Activated B cell treated with CpG ODN at 0.5 μM for 24 hours (primary cell): ENCODE measurements around the gene CDK5R2. TPM values are rescaled to one million over a fixed set of nuclear protein-coding genes. Genes with fewer than 3 reads are reported as not detected.

Source experiments
- ATAC-seq: fragments of 200-7000 bp; cut with Tn5 transposase; one replicate; pipeline ENCODE4 v1.10.0; 2021; ENCODE audit warnings: low read depth, mild to moderate bottlenecking, moderate library complexity
- CTCF ChIA-PET: fragments of 350-600 bp; sonication (Branson Sonifier 250); formaldehyde crosslinking; loops from one replicate; lab custom pipeline; 2021; ENCODE audit warnings: antibody characterized with exemption; lab: Charles Lee
- POLR2A ChIA-PET: fragments of 350-600 bp; sonication (Branson Sonifier 250); formaldehyde crosslinking; loops from one replicate; lab custom pipeline; 2021; ENCODE audit warnings: antibody characterized with exemption; lab: Charles Lee
- DNase-seq: peaks from one replicate; pipeline ENCODE4 v3.0.0; 2022
- H3K27ac Mint-ChIP-seq: one replicate; pipeline ENCODE4 v1.8.0; 2020; ENCODE audit warnings: mixed read lengths
- H3K27me3 Mint-ChIP-seq: one replicate; pipeline ENCODE4 v1.8.0; 2021; ENCODE audit warnings: mixed read lengths
- H3K36me3 Mint-ChIP-seq: one replicate; pipeline ENCODE4 v1.8.0; 2021; ENCODE audit warnings: low read depth, mixed read lengths
- H3K4me1 Mint-ChIP-seq: one replicate; pipeline ENCODE4 v1.8.0; 2021; ENCODE audit warnings: mixed read lengths
- H3K4me3 Mint-ChIP-seq: one replicate; pipeline ENCODE4 v1.8.0; 2020; ENCODE audit warnings: mild to moderate bottlenecking, mixed read lengths
- H3K9me3 Mint-ChIP-seq: one replicate; pipeline ENCODE4 v1.8.0; 2020; ENCODE audit warnings: mixed read lengths
- intact Hi-C: fragments of 100-400 bp; cut with micrococcal nuclease; formaldehyde crosslinking; loops from one replicate; pipeline ENCODE4 v1.15.1; 2024
- total RNA-seq: library from RNA; stranded (reverse); gene quantifications from 2 replicates; pipeline ENCODE4 v1.2.3, GENCODE V29; 2022
- TF ChIP-seq, protein P1 (sequence below): fragments of 200-600 bp; IDR thresholded peaks from one replicate; pipeline ENCODE4 v1.8.0; 2022; ENCODE audit warnings: antibody characterized with exemption, mild to moderate bottlenecking

Gene CDK5R2
- total RNA-seq, 1 donor from 2014 or later: not detected

GRCh38 chr2:218999021-218999880 lies 39.8 kb downstream of the CDK5R2 start:
- no peak for ATAC-seq

DNA sequence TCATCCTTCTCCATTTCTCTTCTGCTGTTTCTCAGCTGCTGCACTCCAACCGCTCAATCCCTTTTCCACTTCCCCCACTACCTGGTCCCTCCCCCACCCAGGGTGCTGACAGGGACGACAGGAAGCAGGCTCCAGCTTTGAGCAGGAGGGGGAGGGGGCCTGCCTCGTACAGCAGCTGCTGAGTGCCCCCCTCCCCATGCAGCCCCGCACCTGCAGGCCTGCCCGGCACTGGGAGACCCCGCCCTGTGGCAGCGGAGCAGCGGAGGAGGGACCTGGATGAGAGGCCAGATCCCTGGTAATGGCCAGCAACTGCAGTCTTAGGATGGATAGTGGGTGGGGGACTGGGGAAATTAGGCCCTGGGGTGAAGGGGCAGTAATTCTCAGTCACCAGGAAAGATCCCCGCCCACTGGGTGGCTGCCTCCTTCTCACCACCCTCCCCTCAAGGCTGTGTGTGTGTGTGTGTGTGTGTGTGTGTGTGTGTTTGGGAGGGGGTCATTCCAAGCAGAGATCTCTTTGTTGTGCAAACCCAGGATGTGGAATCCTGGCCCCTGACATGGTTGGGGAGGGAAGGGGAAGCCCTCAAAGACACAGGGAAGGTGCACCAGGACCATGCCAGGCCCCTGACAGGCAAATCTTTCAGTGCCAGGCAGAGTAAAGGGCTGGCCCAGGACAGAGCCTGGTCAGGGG lies 40.6 kb downstream of the CDK5R2 start:
- CTCF ChIA-PET: no interaction called here
- intact Hi-C loops: loop anchor here (5.0 kb wide), 1 partner anchor 57 kb away; no protein-coding TSS in a partner anchor
- peaks cover 31% of the 10 kb centered on the region for H3K4me1 Mint-ChIP-seq

More at GRCh38 chr2:218999021-218999880, 39.8 kb downstream of the CDK5R2 start:
- intact Hi-C loops: loop anchor here (5.0 kb wide), 1 partner anchor 58 kb away; no protein-coding TSS in a partner anchor
- no peak overlapping the region for H3K4me3 Mint-ChIP-seq
- peaks cover 65% of the 10 kb centered on the region for H3K27me3 Mint-ChIP-seq
- TF ChIP-seq, protein P1, sequence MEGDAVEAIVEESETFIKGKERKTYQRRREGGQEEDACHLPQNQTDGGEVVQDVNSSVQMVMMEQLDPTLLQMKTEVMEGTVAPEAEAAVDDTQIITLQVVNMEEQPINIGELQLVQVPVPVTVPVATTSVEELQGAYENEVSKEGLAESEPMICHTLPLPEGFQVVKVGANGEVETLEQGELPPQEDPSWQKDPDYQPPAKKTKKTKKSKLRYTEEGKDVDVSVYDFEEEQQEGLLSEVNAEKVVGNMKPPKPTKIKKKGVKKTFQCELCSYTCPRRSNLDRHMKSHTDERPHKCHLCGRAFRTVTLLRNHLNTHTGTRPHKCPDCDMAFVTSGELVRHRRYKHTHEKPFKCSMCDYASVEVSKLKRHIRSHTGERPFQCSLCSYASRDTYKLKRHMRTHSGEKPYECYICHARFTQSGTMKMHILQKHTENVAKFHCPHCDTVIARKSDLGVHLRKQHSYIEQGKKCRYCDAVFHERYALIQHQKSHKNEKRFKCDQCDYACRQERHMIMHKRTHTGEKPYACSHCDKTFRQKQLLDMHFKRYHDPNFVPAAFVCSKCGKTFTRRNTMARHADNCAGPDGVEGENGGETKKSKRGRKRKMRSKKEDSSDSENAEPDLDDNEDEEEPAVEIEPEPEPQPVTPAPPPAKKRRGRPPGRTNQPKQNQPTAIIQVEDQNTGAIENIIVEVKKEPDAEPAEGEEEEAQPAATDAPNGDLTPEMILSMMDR: no peak
- no peaks in the 10 kb centered on the region for H3K36me3 Mint-ChIP-seq
- DNase-seq: no peak
- ChIA-PET CTCF (interaction anchor here (1.8 kb wide), 1 partner anchor 19 kb away, joined by 3 read pairs; no protein-coding TSS in a partner anchor), POLR2A (no interaction called here)
- no peaks in the 10 kb centered on the region for H3K9me3 Mint-ChIP-seq
- peaks cover 31% of the 10 kb centered on the region for H3K4me1 Mint-ChIP-seq
- H3K27ac Mint-ChIP-seq: no peak overlapping the region

GRCh38 chr2:219000569-219000960 lies 41.1 kb downstream of the CDK5R2 start:
- POLR2A ChIA-PET: no interaction called here
- H3K36me3 Mint-ChIP-seq: no peaks in the 10 kb centered on the region
- H3K4me1 Mint-ChIP-seq: peaks cover 29% of the 10 kb centered on the region
- H3K27ac Mint-ChIP-seq: no peak overlapping the region
- H3K4me3 Mint-ChIP-seq: peak overlapping the region; percentile 15
- ATAC-seq: no peak
- no peaks in the 10 kb centered on the region for H3K9me3 Mint-ChIP-seq
- intact Hi-C loops: no loop called here
- peaks cover 65% of the 10 kb centered on the region for H3K27me3 Mint-ChIP-seq
- DNase-seq: no peak
- TF ChIP-seq, protein P1: no peak
- CTCF ChIA-PET: no interaction called here

More for the DNA sequence above, 40.6 kb downstream of the CDK5R2 start:
- no peak overlapping the region for H3K27ac Mint-ChIP-seq
- no peaks in the 10 kb centered on the region for H3K9me3 Mint-ChIP-seq
- no peak for ATAC-seq
- no peaks in the 10 kb centered on the region for H3K36me3 Mint-ChIP-seq
- POLR2A ChIA-PET: no interaction called here
- DNase-seq: no peak
- H3K4me3 Mint-ChIP-seq: no peak overlapping the region
- H3K27me3 Mint-ChIP-seq: peaks cover 65% of the 10 kb centered on the region
- TF ChIP-seq, protein P1: no peak

DNA sequence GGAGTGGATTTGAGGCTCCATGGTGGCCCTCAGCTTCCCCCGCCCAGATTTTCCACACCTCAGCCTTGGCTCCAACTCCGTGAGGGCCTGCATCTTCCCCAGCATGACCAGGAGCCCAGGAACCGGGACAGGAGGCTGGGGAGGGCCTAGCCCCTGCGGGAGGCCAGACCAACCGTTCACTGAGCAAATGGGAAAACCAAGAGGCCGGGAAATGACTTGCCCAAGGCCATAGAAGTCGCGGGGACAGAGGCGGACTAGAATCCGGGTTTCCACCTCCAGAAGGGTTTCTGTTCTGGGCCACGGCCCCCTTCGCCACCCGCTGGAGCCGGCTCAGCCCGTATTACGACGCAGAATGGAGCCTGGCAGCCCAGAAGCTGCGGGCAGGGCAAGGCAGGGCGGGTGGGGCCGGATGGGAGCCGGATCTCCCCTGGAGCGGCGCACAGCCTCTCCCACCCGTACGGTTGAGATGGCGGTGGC lies 41.7 kb downstream of the CDK5R2 start:
- Mint-ChIP-seq H3K9me3 (no peaks in the 10 kb centered on the region), H3K4me1 (peaks cover 23% of the 10 kb centered on the region), H3K27ac (no peak overlapping the region), H3K4me3 (no peak overlapping the region), H3K27me3 (peaks cover 66% of the 10 kb centered on the region), H3K36me3 (no peaks in the 10 kb centered on the region)
- POLR2A ChIA-PET: no interaction called here
- TF ChIP-seq, protein P1: no peak
- ATAC-seq (no peak), DNase-seq (no peak)
- CTCF ChIA-PET: interaction anchor here (2.6 kb wide), 1 partner anchor 21 kb away, joined by 10 read pairs; no protein-coding TSS in a partner anchor
- intact Hi-C loops: no loop called here
